ENCODE measurements around the gene GPR158.
"Not testable (repeated sequence)": the region's sequence is repeated elsewhere in the genome, so short reads cannot be mapped to it uniquely, and the experiment has no call there.

The GPR158 gene, protein sequence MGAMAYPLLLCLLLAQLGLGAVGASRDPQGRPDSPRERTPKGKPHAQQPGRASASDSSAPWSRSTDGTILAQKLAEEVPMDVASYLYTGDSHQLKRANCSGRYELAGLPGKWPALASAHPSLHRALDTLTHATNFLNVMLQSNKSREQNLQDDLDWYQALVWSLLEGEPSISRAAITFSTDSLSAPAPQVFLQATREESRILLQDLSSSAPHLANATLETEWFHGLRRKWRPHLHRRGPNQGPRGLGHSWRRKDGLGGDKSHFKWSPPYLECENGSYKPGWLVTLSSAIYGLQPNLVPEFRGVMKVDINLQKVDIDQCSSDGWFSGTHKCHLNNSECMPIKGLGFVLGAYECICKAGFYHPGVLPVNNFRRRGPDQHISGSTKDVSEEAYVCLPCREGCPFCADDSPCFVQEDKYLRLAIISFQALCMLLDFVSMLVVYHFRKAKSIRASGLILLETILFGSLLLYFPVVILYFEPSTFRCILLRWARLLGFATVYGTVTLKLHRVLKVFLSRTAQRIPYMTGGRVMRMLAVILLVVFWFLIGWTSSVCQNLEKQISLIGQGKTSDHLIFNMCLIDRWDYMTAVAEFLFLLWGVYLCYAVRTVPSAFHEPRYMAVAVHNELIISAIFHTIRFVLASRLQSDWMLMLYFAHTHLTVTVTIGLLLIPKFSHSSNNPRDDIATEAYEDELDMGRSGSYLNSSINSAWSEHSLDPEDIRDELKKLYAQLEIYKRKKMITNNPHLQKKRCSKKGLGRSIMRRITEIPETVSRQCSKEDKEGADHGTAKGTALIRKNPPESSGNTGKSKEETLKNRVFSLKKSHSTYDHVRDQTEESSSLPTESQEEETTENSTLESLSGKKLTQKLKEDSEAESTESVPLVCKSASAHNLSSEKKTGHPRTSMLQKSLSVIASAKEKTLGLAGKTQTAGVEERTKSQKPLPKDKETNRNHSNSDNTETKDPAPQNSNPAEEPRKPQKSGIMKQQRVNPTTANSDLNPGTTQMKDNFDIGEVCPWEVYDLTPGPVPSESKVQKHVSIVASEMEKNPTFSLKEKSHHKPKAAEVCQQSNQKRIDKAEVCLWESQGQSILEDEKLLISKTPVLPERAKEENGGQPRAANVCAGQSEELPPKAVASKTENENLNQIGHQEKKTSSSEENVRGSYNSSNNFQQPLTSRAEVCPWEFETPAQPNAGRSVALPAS (N-terminal part only)

DNA sequence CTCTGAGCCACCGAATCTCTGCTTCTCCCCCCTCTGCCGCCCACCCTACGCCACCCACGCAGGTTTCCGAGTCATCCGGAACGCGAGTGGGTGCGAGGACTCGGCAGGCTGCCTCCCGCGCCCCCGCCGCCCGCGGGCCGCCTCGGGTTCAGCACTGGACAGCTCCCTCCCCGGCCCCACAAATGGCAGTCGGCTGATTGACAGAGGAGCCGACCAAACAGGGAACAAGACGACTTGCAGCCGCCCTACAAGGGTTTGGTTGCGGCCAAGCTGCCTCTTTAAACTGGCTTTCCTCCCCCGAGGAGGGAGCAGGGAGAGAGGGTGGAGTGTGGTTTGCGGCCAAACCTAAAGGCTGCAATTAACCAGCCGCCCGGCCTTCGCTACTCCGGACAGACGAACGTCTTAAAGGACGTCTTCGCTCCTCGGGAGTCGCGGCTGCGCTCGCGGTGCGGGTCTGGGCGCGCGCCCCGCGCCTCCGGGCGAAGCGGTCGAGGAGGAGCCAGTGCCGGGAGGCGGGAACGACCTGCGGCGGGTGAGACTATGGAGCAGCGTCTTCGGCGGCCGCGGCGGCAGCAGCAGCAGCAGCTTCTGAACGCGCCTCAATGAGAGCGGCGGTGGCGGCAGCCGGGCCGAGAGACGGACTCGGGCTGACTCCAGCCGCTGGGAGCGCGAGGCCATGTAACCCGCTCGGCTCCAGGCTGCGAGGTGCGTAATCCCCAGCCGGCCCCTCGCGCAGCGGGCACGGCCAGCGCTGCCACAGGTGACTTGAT, at the start of gene GPR158:
TSS of gene GPR158 (plus strand) at position 541 of the 770 bp plus-strand sequence. CDS start 420 bp downstream, outside the sequence.
- peak; percentile 72 to 89 for DNase-seq

DNA sequence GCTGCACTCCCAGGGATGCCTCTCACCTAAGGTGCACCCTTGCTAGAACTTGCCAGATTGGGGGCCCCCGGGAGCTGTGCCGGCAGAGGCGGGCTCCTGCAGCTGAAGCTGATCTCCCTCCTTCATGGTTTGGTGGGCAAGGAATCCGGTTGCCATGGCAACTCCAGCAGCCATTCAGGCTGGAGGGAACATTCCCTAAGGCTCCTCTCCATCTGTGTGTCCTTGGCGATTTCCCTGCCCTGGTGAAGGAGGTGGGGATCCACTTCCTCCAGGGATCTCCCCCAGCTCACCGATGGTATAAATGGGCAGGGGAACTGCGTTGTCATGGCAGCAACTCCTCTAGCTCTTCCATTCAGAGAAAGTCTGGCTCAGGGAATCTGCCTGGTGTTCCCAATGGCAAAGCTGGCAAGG, 49.6 kb upstream of the GPR158 start:
- no peak for DNase-seq

DNA sequence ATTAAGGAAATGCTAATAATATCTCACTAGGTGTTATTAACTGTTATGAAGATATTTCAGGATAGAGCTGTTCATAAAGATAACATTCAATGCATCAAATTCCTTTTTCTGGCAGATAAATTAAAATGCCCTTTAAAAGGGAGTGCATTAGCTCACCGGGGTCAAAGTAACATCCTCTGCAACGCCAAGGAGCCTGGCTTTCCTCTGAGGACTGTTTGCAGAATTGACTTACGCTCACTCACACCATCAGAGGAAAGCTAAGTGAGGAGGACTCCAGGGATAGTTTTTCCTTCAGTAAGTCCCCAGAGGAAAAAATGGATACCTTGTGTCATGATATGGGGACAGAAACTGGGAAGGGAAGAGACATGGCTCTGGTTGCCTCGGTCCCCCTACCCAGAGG, 45.2 kb upstream of the GPR158 start:
- DNase-seq: no peak

DNA sequence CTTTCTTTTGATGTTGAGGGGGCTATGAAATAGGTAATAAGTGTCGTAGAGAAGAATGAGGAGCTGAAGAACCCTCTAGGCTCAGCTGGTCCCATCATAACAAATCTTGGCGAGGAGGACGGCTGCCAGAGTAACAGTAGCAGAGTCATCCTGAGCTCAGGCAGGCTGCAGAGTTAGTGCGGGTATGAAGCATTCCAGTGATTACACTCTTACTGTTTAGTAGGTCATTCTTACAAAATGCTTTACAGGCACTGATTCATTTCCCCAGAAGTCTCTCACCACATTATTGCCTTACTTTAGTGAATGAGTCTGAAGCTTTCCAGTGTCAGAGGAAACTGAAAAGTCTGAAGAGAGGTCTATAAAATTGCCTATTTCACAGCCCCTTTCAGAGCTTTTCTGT, 43.9 kb upstream of the GPR158 start:
- no peak for DNase-seq

DNA sequence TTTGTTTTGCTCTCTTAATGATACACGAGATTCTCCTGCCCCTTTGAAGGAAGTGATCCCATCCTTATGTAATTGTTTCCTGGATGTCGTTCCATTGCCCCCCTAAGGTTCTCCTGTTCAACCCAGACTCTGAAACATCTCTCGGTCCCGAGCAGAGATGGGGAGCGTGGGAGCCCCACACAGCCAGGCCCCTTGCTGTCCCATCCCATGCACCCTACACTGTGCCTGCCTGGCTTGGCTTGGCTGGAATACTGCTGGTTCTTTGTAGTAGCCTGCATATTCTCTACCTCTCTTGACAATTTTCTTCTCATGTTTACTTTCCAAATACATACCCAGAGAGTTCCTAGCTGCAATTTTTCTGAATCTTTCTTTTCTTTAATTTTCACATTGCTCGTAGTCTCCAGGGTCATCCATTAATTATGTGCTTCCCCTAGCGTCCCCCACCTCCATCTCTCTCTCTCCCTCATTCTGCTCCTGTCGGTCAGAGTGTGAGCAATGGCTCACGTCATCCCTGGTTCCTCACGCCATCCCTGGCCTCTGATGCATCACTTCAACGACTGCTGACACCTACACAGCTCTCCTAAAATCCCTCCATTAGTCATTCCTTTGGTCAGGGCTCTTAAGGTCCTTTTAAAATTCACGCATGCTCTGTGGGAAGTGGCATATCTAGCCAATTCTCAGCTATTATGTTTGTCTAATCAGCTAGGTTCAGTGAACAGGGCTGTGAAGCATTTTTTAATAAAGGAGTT, 32.5 kb upstream of the GPR158 start:
- DNase-seq: no peak

DNA sequence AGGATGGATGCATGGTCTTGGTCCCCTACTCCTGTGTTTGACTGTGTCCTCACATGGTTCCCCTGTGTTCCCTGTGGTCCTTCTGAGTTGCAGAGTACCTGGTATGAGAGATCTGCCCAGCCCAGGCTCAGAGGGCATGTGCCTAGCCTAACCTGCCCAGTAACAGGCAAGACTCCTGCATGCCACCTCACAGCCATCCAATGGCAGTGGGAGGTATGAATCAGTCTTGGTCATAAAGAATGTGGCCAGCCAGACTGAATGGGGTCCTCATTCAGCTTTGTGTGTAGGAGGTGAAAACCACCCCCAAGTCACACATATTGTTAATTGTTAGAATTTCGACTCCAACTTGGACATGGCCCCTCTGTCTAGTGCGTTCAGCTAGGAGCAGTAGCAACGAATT, 17.2 kb upstream of the GPR158 start:
- DNase-seq: no peak

DNA sequence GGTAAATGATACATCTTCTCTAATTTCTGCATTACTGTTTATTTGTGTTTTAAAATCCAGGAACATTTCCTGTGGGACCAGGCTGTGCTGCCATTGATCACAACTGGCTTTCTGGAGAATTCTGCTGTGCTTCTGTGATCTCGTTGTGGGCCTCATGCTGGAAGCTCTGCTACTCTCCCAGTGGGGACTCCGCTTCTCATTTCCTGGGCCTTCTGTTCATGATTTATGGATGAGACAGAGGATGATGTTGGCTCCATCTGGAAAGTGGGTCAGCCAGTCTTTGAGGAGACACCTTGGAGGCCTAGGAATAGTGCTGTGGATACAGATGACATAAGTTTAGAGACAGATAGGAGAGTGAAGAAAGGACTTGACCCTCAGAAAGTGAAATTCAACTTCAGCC, 15.2 kb upstream of the GPR158 start:
- no peak for DNase-seq

DNA sequence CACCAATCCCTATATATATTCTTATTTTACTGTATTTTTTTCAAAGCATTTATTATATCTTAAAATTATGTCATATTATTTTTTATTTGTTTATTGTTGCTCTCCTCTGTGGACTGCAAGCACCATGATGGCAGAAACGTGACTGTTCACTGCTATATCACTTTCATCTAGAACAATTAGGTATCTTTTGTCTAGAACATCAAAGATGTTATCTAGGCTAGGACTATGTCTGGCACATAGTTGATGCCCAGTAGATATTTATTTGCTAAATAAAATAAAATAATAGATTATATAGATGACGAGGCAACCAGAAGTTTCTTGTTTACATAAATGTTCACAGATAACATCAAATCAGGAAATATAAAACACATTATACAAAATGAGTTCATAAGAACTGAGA, 12.4 kb upstream of the GPR158 start:
- no peak for DNase-seq

DNA sequence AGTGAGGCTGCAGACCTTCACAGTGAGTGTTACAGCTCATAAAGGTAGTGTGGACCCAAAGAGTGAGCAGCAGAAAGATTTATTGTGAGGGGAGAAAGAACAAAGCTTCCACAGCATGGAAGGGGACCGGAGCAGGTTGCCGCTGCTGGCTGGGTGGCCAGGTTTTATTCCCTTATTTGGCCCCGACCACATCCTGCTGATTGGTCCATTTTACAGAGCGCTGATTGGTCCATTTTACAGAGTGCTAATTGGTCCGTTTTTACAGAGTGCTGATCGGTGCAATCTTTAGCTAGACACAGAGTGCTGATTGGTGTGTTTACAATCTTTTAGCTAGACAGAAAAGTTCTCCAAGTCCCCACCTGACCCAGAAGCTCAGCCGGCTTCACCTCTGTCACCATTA, 11.3 kb upstream of the GPR158 start:
- not testable (repeated sequence) for DNase-seq

DNA sequence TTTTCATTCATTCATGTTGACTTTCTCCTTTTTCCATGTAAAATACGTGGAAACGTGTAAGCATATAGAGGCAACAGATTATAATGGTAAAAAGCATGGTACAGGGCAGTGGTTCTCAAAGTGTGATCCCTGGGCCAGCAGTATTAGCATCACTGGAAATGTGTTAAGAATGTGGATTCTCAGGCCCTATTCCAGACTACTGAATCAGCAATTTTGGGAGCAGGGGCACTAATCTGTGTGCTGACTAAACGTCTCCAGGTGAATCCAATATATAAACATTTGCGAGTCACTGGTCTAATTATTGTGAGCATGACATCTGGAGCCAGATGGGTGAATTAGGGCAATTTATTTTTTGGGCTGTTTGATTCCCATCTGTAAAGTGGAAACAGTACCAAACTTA, 5.1 kb upstream of the GPR158 start:
- DNase-seq: no peak

DNA sequence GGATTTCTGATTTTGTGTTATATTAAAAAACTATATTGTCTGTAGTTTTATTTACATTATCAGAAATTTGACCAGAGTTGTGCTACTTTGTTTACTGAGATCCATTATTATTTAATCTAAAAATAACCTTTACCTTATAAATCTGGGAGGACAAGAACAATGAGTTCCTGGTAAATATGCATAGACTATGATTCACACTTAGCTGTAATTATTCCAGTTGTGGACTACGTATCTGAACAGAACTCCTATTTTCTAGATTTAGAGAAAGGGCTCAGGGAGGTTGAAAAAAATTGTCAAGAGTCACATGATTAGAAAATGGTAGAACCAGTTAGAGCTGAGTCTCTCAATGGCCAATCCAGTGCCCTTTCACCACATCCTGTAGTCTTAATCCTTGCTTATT, 4.2 kb upstream of the GPR158 start:
- no peak for DNase-seq

DNA sequence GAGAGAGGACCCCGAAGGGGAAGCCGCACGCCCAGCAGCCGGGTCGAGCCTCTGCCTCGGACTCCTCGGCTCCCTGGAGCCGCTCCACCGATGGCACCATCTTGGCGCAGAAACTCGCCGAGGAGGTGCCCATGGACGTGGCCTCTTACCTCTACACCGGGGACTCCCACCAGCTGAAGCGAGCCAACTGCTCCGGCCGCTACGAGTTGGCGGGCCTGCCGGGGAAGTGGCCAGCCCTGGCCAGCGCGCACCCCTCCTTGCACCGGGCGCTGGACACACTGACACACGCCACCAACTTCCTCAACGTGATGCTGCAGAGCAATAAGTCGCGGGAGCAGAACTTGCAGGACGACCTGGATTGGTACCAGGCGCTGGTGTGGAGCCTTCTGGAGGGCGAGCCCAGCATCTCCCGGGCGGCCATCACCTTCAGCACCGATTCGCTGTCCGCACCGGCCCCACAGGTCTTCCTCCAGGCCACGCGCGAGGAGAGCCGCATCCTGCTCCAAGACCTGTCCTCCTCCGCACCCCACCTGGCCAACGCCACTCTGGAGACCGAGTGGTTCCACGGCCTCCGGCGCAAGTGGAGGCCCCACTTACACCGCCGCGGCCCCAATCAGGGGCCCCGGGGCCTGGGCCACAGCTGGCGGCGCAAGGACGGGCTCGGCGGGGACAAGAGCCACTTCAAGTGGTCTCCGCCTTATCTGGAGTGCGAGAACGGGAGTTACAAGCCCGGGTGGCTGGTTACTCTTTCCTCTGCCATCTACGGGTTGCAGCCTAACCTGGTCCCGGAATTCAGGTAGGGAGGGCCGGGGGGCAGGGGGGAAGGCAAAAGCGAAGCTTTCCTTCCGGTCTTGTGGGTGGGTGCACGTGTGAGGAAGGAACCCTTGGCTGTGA, 973 bp downstream of the GPR158 start:
- peak; percentile 34 to 52 for DNase-seq

DNA sequence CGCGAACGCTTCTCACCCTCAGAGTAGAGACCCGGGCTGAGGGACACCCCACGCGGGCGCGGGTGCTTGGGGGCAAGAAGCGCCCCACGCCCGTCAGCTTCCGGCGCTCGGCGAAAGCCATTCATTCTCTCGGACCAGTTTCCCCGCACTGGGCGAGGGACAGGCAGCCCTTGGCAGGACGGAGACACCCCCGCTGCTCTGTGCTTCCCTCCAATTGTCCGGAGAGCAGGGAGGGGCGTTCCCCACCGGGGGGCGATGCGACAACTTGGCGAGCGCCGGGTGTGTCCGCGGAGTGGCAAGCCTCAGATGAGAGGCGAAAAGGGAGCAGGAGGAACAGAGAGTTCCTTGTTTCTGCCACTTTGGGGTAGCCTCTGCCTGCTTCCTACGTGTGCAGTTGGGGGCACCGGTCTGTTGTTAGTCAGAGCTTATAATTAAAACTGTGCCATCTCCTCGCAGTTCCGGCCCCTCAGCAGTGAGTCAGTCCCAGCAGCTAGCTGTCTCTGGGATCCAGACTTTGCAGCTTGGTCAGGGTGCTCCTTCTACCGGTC, 1.7 kb downstream of the GPR158 start:
- peak; percentile 34 to 52 for DNase-seq

DNA sequence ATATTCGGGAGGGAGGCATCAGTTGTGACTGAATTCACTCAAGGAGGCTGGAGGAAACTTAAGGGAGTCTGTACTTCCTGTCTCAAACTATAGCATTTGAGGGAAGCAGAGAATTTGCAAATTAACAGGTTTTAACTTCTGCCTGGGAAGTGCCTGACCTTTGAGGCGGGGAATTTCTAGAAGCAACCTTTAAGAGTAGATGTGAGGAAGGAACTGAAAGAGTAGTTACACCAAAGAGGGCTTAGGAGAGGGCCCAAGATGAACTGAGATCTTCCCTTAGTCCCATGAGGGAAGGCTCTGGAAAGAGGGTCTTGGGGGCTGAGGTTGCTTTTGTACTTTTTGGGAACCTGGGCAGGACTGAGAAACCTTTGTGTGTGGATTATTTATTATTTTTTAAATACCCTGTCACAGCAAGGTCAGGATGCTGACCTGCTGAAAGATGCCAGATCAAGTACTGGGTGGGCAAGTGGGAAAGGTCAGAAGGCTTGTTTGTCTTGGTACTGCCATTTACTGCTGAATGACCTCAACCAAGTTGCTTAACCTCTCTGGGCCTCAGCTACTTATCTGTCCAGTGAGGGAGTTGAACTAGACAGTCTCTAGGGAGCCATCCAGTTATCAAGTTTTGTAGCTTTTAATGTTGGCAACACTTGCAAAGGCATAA, 2.4 kb downstream of the GPR158 start:
- no peak for DNase-seq

DNA sequence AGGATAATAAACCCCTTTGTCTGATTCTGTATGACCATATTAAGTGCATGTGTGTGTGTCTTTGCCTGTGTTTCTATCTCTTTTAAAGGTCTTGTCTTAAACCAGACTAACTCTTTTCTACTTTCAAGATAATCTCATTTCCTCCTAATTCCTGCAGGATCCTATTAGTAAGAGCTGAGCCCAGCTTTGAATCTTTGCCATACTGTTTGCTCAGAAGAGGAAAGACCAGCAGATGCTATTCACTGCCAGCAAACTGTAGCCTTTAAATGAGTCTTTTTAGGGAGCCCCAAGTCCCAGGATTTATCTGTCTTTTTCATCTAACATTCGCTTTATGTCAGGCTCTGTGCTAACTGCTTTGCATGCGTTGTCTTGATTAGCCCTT, 2.9 kb downstream of the GPR158 start:
- no peak for DNase-seq

DNA sequence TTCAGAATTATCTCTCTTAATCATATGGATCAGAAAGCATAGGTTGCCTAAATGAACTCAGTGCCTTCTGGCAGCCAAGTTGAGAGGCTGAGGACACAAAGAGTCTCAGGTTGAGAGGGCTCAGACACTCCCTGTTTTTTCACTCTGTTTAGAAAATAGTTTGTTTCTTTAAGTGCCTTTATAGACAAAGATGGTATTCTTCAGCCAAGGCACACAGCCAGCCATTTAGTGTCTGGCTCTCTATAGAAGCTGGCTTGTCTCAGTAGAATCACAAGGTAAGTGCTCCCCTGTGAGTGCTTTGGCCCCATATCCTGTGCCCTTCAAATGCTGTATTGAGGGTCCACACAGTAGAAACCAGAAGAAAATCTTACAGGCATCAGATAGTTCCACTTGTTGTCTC, 3.6 kb downstream of the GPR158 start:
- DNase-seq: no peak

DNA sequence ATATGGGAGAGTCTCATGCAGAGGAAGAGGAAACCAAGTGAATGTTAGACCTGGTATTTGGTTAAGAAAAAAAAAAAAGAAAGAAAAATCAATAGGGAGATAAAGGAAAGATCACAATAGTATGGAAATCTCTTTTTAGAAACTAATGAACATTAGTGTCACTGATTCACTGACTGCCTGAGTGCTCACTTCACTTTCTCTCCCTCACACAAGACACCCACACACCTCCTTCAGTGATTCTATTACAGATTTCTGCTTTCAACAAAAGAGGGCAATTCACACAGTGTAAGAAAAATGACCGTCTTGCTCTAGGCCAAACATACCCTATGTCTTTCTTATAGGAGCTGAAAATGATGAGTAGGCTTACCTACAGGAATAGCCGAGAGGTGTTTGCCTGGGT, 6.0 kb downstream of the GPR158 start:
- no peak for DNase-seq

DNA sequence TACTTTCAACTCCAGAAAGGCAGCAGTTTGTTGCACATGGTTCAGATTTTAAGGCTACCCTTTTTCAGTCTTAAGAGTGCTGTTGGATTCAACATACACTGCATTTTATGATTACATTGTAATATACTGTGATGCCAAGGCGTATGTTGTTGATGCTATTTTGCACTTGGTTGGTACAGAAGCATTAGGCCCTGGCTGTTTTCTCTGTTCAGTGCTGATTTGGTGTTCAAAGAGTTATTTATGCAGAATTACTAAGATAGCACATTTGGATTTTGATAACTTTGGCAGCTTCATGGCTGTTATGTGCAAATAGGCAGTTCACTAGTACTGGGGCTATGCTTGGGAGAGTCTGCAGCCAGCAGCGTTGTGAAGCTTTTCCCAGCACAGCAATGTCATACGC, 7.8 kb downstream of the GPR158 start:
- DNase-seq: no peak

DNA sequence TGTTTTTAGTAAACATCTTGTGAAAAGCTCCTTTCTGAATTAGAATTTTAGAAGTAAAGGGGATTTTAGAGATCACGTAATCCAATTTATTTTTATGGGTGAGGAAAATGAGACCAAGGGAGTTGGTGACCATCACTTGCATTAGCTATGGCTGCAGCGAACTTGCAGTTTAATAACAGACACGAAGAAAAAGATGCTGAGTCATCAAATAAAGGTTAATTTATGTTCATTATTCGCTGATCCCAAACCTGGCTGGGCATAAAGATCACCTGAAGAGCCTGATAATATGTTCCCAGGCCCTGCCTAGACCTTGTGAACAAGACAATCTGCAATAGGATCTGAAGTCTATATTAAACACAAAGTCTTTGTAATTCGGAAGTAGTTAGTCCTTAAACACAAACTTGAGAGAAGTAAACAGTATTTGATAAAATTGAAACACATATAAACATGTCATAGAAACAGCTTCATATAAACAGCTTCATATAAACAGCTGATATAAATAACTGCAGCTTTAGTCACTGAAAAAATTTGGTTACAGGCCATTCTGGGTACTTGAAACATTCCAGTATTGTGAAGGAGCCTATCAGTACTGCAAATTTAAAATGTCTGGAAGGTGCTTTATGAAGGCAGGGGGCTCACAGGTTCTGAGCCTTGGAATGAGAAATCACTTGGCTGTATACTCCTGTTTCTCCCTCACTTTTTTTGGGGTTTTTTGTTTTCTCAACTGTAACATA, 16.5 kb downstream of the GPR158 start:
- DNase-seq: no peak

Measured in NCI-H2081 (cell line).